Adrenal gland (tissue), 5 donors: ENCODE results near the gene TNFRSF12A.

ENCODE experiments used
- CTCF ChIP-seq, 6 experiments: fragments of 450-650 bp in 4 of 6; fragments of 200-600 bp in 2 of 6; sonication (generic) in 1 of 6; IDR thresholded peaks; 1 replicate in 5 of 6; 2 replicates in 1 of 6; pipeline versions ENCODE4 v1.5.1 to v1.8.0; 2016 to 2021; ENCODE audit warnings: antibody characterized with exemption in 6 of 6, mild to moderate bottlenecking in 2 of 6, moderate library complexity in 1 of 6
- POLR2A ChIP-seq, 2 donors: fragments of 450-650 bp; IDR thresholded peaks; one replicate each; pipeline ENCODE4 v1.6.1; 2017; ENCODE audit warnings: antibody characterized with exemption in 2 of 2, mild to moderate bottlenecking in 2 of 2, moderate library complexity in 1 of 2
- donor health status: DM: no; HTN: no; CAD: no.

GRCh38 chr16:3059041-3059722, 39.0 kb downstream of the TNFRSF12A start:
- peak; percentile 33 to 97 (median 82) for TF ChIP-seq CTCF (IDR thresholded peaks at IDR 0.05)
- peak in 1 of 2 donors; percentile 52 for TF ChIP-seq POLR2A (IDR thresholded peaks at IDR 0.05)
